ENCODE measurements around the gene DNAL1.
A peak's percentile ranks its signal among the peaks of the same experiment; 100 is the strongest.

DNAL1 gene

GRCh38 chr14:73640796-73641365 is 3.9 kb upstream of the DNAL1 start:
- Histone ChIP-seq H3K4me1 (ENCODE audit: control insufficient read depth, insufficient read depth, low read length) (peaks cover 7% of the 10 kb centered on the region; the same call in 1 of the 2 replicates), H3K4me3 (ENCODE audit: low read depth, low read length) (no peak overlapping the region), H3K27ac (ENCODE audit: extremely low read depth, low read depth, low read length) (no peak overlapping the region), H3K9me3 (ENCODE audit: control insufficient read depth, insufficient read depth, low read depth, low read length) (no peaks in the 10 kb centered on the region), H3K36me3 (ENCODE audit: control insufficient read depth in 2 of 2, insufficient read depth in 1 of 2, low read length in 2 of 2) (no peaks in the 10 kb centered on the region)
- ChIA-PET POLR2A (interaction anchor here (0.7 kb wide), 1 partner anchor 31 kb away, joined by 3 read pairs; no protein-coding TSS in a partner anchor), CTCF (no interaction called here)
- TF ChIP-seq ZNF138 (tag by site-specific recombination; IDR thresholded peaks at IDR 0.05; ENCODE audit: borderline replicate concordance) (no peak), ZNF488 (tag by site-specific recombination; IDR thresholded peaks at IDR 0.05) (no peak), ZNF791 (tag by site-specific recombination; IDR thresholded peaks at IDR 0.05) (no peak), ZNF114 (tag by site-specific recombination; IDR thresholded peaks at IDR 0.05) (no peak), ZNF311 (tag by site-specific recombination; IDR thresholded peaks at IDR 0.05; ENCODE audit: borderline replicate concordance) (no peak), SP3 (tag by site-specific recombination; IDR thresholded peaks at IDR 0.05) (no peak), KLF17 (tag by site-specific recombination; IDR thresholded peaks at IDR 0.05) (no peak), PBX3 (CRISPR knock-in tag; IDR thresholded peaks at IDR 0.05) (no peak)
- TF ChIP-seq, protein P1, sequence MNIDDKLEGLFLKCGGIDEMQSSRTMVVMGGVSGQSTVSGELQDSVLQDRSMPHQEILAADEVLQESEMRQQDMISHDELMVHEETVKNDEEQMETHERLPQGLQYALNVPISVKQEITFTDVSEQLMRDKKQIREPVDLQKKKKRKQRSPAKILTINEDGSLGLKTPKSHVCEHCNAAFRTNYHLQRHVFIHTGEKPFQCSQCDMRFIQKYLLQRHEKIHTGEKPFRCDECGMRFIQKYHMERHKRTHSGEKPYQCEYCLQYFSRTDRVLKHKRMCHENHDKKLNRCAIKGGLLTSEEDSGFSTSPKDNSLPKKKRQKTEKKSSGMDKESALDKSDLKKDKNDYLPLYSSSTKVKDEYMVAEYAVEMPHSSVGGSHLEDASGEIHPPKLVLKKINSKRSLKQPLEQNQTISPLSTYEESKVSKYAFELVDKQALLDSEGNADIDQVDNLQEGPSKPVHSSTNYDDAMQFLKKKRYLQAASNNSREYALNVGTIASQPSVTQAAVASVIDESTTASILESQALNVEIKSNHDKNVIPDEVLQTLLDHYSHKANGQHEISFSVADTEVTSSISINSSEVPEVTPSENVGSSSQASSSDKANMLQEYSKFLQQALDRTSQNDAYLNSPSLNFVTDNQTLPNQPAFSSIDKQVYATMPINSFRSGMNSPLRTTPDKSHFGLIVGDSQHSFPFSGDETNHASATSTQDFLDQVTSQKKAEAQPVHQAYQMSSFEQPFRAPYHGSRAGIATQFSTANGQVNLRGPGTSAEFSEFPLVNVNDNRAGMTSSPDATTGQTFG (tag by site-specific recombination; IDR thresholded peaks at IDR 0.05; ENCODE audit: borderline replicate concordance) = no peak

DNA sequence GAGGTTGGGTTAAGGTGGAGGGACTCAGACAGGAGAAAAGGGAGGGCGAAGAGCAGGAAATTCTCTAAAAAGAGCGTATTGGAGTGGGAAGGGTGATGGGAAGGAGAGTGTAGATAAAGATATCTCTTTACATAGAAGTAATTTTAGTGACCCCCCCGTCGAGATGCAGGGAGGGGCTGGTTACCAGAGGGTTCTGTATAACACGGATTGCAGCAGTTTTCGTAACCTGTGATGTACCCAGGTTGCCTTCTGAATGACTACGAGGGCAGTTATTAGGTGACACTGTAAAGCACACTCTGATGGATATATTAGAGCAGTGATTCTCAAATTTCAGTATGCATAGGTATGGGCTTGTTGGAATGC is 443 bp downstream of the DNAL1 start:
- Histone ChIP-seq H3K4me3 (ENCODE audit: low read depth, low read length) (peak overlapping the region; percentile 93), H3K4me1 (ENCODE audit: control insufficient read depth, insufficient read depth, low read length) (peaks cover 7% of the 10 kb centered on the region; the same call in 1 of the 2 replicates), H3K9me3 (ENCODE audit: control insufficient read depth, insufficient read depth, low read depth, low read length) (no peaks in the 10 kb centered on the region), H3K36me3 (ENCODE audit: control insufficient read depth in 2 of 2, insufficient read depth in 1 of 2, low read length in 2 of 2) (no peaks in the 10 kb centered on the region; a peak in 1 of 3 replicates), H3K27ac (ENCODE audit: extremely low read depth, low read depth, low read length) (no peak overlapping the region)
- ChIA-PET POLR2A (interaction anchor here (0.7 to 1.4 kb wide), 2 partner anchors 69 to 107 kb away, joined by 4 to 5 read pairs; partner anchors contain the start of gene PNMA1), CTCF (interaction anchor here (0.6 to 1.3 kb wide), 4 partner anchors 11 to 253 kb away, joined by 3 to 4 read pairs (median 4); no protein-coding TSS in a partner anchor)
- TF ChIP-seq, protein P2, sequence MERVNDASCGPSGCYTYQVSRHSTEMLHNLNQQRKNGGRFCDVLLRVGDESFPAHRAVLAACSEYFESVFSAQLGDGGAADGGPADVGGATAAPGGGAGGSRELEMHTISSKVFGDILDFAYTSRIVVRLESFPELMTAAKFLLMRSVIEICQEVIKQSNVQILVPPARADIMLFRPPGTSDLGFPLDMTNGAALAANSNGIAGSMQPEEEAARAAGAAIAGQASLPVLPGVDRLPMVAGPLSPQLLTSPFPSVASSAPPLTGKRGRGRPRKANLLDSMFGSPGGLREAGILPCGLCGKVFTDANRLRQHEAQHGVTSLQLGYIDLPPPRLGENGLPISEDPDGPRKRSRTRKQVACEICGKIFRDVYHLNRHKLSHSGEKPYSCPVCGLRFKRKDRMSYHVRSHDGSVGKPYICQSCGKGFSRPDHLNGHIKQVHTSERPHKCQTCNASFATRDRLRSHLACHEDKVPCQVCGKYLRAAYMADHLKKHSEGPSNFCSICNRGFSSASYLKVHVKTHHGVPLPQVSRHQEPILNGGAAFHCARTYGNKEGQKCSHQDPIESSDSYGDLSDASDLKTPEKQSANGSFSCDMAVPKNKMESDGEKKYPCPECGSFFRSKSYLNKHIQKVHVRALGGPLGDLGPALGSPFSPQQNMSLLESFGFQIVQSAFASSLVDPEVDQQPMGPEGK (tag by site-specific recombination; IDR thresholded peaks at IDR 0.05) = peak; percentile 6; the same call in 1 of the 2 replicates
- TF ChIP-seq ZNF398 (tag by site-specific recombination; IDR thresholded peaks at IDR 0.05) (no peak), ZNF658 (tag by site-specific recombination; IDR thresholded peaks at IDR 0.05) (no peak), ZNF280D (tag by site-specific recombination; IDR thresholded peaks at IDR 0.05) (no peak), ZBTB49 (tag by site-specific recombination; IDR thresholded peaks at IDR 0.05; ENCODE audit: low read depth) (no peak), GLI4 (tag by site-specific recombination; IDR thresholded peaks at IDR 0.05) (0 out of 2 replicates have a peak, but pooled peaks have one; percentile 34)

Measured in HEK293 (cell line).